Sigmoid colon (tissue), 4 donors: Measurements from ENCODE around the gene KIF26B.

Experiments used
- EP300 ChIP-seq, 4 donors: sonication (generic); formaldehyde crosslinking; IDR thresholded peaks; one replicate each; pipeline ENCODE4 v1.6.1; 2017; ENCODE audit warnings: antibody characterized with exemption in 4 of 4
- POLR2A ChIP-seq, 2 donors: fragments of 450-650 bp; IDR thresholded peaks; one replicate each; pipeline ENCODE4 v1.6.1; 2016; ENCODE audit warnings: antibody characterized with exemption in 2 of 2, mild to moderate bottlenecking in 2 of 2, moderate library complexity in 2 of 2
- TF ChIP-seq, protein P1 (sequence below), 4 experiments: fragments of 450-650 bp in 3 of 4; fragments of 200-600 bp in 1 of 4; IDR thresholded peaks; one replicate each; pipeline ENCODE4 v1.5.1; 2016 to 2019; ENCODE audit warnings: antibody characterized with exemption in 4 of 4, mild to moderate bottlenecking in 3 of 4, moderate library complexity in 2 of 4

DNA sequence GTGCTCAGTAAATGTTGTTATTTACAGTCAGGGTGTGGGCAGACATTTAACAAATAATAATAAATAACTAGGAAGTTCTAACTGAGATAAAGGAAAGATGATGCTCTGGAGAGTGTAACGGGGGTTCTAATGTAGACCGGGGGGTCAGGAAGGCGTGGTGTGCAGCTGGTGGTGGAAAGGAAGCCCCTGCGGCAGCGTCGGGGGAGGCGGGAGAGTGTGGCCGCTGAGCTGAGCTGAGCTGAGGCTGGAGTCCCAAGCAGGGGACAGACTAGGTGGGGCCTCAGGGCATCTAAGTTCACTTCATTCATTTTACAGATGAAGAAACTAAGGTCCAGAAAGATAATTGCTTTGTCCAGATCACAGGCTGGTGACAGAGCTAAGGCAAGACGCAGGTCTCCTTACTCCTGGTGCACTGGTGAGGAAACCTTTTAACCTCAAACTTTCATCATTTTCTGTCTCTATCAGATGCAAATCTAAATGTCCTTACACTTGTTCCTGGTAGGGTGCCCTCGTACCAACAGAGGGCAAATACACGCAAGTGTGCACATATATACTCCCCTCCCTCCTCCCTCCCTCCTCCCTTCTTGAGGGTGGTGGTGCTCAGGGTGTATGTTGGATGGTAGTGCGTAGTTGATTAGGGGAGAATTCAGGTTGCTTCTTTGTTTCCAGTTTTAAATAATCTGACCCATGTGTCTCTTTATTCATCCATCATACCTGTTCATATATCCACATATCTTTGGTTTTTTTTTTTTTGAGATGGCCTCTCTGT, 44.1 kb downstream of the KIF26B start:
- TF ChIP-seq, protein P1, sequence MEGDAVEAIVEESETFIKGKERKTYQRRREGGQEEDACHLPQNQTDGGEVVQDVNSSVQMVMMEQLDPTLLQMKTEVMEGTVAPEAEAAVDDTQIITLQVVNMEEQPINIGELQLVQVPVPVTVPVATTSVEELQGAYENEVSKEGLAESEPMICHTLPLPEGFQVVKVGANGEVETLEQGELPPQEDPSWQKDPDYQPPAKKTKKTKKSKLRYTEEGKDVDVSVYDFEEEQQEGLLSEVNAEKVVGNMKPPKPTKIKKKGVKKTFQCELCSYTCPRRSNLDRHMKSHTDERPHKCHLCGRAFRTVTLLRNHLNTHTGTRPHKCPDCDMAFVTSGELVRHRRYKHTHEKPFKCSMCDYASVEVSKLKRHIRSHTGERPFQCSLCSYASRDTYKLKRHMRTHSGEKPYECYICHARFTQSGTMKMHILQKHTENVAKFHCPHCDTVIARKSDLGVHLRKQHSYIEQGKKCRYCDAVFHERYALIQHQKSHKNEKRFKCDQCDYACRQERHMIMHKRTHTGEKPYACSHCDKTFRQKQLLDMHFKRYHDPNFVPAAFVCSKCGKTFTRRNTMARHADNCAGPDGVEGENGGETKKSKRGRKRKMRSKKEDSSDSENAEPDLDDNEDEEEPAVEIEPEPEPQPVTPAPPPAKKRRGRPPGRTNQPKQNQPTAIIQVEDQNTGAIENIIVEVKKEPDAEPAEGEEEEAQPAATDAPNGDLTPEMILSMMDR (IDR thresholded peaks at IDR 0.05) = no peak
- TF ChIP-seq POLR2A (IDR thresholded peaks at IDR 0.05) = no peak
- no peak for TF ChIP-seq EP300 (IDR thresholded peaks at IDR 0.05)
